Prostate gland (tissue), 2 donors: ENCODE data around the gene ACOX1.

Experiments
- POLR2AphosphoS5 ChIP-seq: sonication (generic); formaldehyde crosslinking; IDR thresholded peaks from one replicate; pipeline ENCODE4 v1.6.1; 2017; ENCODE audit warnings: antibody characterized with exemption
- TF ChIP-seq, protein P1 (sequence below), 4 experiments: fragments of 200-600 bp in 2 of 4; fragments of 450-650 bp in 2 of 4; sonication (generic) in 2 of 4; IDR thresholded peaks; 1 replicate in 3 of 4; 2 replicates in 1 of 4; pipeline ENCODE4 v1.5.1; 2016 to 2019; ENCODE audit warnings: antibody characterized with exemption in 4 of 4, mild to moderate bottlenecking in 2 of 4, moderate library complexity in 2 of 4

DNA sequence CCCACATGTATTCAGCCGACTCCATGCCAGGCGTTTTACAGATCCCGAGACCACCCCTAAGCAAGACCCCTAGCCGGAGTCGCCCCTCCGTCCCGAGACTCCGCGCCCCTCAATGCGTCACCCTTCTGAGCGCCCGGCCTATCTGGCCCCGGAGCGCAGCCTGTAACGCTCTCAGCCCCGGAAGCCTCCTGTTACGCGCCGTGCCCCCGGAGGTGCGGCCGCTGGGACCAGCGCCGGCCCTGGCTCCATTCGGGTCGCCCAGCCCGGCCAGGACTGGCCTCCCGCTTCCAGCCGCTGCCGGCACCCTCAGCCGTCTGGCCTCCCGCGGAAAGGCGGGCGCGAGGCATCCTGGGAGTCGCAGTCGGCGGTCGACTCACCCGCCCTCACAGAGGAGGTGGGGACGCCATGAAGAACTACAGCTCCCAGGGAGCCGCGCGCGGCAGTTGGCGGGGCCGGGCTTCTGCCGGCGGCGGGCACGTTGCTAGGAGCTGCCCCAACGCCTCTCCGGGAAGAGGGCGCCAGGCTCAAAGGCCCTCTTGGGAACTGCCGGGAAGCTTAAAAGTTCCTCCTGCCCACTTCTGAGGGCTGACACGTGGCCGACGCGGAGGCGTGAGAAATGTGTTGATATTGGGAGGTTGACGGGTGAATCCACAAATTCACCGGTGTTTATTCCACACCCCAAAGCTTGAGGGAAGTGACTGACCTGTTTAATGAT, 38.1 kb downstream of the ACOX1 start, which contains the start of gene FBF1:
- TF ChIP-seq, protein P1, sequence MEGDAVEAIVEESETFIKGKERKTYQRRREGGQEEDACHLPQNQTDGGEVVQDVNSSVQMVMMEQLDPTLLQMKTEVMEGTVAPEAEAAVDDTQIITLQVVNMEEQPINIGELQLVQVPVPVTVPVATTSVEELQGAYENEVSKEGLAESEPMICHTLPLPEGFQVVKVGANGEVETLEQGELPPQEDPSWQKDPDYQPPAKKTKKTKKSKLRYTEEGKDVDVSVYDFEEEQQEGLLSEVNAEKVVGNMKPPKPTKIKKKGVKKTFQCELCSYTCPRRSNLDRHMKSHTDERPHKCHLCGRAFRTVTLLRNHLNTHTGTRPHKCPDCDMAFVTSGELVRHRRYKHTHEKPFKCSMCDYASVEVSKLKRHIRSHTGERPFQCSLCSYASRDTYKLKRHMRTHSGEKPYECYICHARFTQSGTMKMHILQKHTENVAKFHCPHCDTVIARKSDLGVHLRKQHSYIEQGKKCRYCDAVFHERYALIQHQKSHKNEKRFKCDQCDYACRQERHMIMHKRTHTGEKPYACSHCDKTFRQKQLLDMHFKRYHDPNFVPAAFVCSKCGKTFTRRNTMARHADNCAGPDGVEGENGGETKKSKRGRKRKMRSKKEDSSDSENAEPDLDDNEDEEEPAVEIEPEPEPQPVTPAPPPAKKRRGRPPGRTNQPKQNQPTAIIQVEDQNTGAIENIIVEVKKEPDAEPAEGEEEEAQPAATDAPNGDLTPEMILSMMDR (IDR thresholded peaks at IDR 0.05), result peak in 1 of 4 experiments; percentile 43
- TF ChIP-seq POLR2AphosphoS5, result peak; percentile 98
